Placental pericyte (primary cell): Measurements from ENCODE around the gene CTDNEP1. TPM values are rescaled to one million over a fixed set of nuclear protein-coding genes. Genes with fewer than 3 reads are reported as not detected.

Experiments
- small RNA-seq: library from RNA; depleted of rRNA; stranded (forward); fragments of <200 nt; gene quantifications from one replicate; pipeline ENCODE3, GENCODE V24; 2012; ENCODE audit warnings: low replicate concordance
- total RNA-seq: library from RNA; depleted of rRNA; stranded (reverse); fragments of >200 nt; gene quantifications from 2 replicates; pipeline ENCODE4 v1.2.3, GENCODE V29; 2012

Gene CTDNEP1
- total RNA-seq = 38.7 and 47.4 TPM in 2 replicates

GRCh38 chr17:7251661-7252175 lies at the start of gene CTDNEP1:
TSS of gene CTDNEP1 (minus strand) at chr17:7251734. CDS start at chr17:7251296, 438 bp downstream.

GRCh38 chr17:7294614-7295153 lies 43.1 kb upstream of the CTDNEP1 start, which contains the start of gene YBX2:
TSS of gene YBX2 (minus strand) at chr17:7294639. CDS start at chr17:7294500, 139 bp downstream.

GRCh38 chr17:7281074-7281952 lies 29.8 kb upstream of the CTDNEP1 start, which contains the start of gene SLC2A4:
TSS of gene SLC2A4 (plus strand) at chr17:7281718. CDS start at chr17:7281935, 217 bp downstream.

GRCh38 chr17:7262192-7262934 lies 10.8 kb upstream of the CTDNEP1 start, which contains the start of gene CLDN7:
TSS of gene CLDN7 (minus strand) at chr17:7262478. CDS start at chr17:7262043, 435 bp downstream.

GRCh38 chr17:7252176-7253043 lies 876 bp upstream of the CTDNEP1 start, which contains the start of gene ELP5:
TSS of gene ELP5 (plus strand) at chr17:7252215. CDS start at chr17:7252551, 336 bp downstream.

GRCh38 chr17:7241783-7242716 lies 9.5 kb downstream of the CTDNEP1 start, which contains the start of gene GABARAP:
TSS of gene GABARAP (minus strand) at chr17:7242449. CDS start at chr17:7242330, 119 bp downstream.

GRCh38 chr17:7239091-7240027 lies 12.2 kb downstream of the CTDNEP1 start, which contains the start of gene PHF23:
TSS of gene PHF23 (minus strand) at chr17:7239457. CDS start at chr17:7239279, 178 bp downstream.

GRCh38 chr17:7234083-7234951 lies 17.2 kb downstream of the CTDNEP1 start, which contains the start of gene DVL2:
TSS of gene DVL2 (minus strand) at chr17:7234517. CDS start at chr17:7234262, 255 bp downstream.

GRCh38 chr17:7219812-7220592 lies 31.5 kb downstream of the CTDNEP1 start, which contains the start of the genes ACADVL and DLG4:
TSS of gene ACADVL (plus strand) at chr17:7219938. CDS start at chr17:7219985, 47 bp downstream.
TSS of gene DLG4 (minus strand) at chr17:7219836.

Small RNA genes lying within 50 kb of the gene (small RNA-seq; reads per million reads assigned to genes)
- 141 reads per million, percentile 99 among the genes with 10 or more reads in this experiment for gene MIR324
- not detected for gene RF00019

Other genes with a start within 250 kb of the CTDNEP1 start
- gene RNASEK, start 239.1 kb downstream of the CTDNEP1 start, total RNA-seq = 33.5 and 61.0 TPM in 2 replicates
- gene BCL6B, start 228.7 kb downstream of the CTDNEP1 start, total RNA-seq = under 0.01 TPM in 1 of 2 replicates, not detected in the other
- 1.1 and 2.8 TPM in 2 replicates for gene SLC16A13, start 215.7 kb downstream of the CTDNEP1 start, total RNA-seq
- 1.1 TPM in 1 of 2 replicates, not detected in the other for gene SLC16A11, start 207.6 kb downstream of the CTDNEP1 start, total RNA-seq
- not detected in 2 replicates for gene CLEC10A, start 171.5 kb downstream of the CTDNEP1 start, total RNA-seq
- not detected in 2 replicates for gene ASGR2, start 136.9 kb downstream of the CTDNEP1 start, total RNA-seq
- 0.86 and 1.5 TPM in 2 replicates for gene ASGR1, start 72.4 kb downstream of the CTDNEP1 start, total RNA-seq
- 17.7 and 22.3 TPM in 2 replicates for gene DLG4, start 31.9 kb downstream of the CTDNEP1 start, total RNA-seq
- 126 and 188 TPM in 2 replicates for gene ACADVL, start 31.8 kb downstream of the CTDNEP1 start, total RNA-seq
- 82.8 and 90.8 TPM in 2 replicates for gene DVL2, start 17.2 kb downstream of the CTDNEP1 start, total RNA-seq
- 46.1 and 64.1 TPM in 2 replicates for gene PHF23, start 12.3 kb downstream of the CTDNEP1 start, total RNA-seq
- gene GABARAP, start 9.3 kb downstream of the CTDNEP1 start, total RNA-seq = 124 and 548 TPM in 2 replicates
- 27.4 and 44.0 TPM in 2 replicates for gene ELP5, start 481 bp upstream of the CTDNEP1 start, total RNA-seq
- gene CLDN7, start 10.7 kb upstream of the CTDNEP1 start, total RNA-seq = 2.6 and 7.4 TPM in 2 replicates
- gene SLC2A4, start 30.0 kb upstream of the CTDNEP1 start, total RNA-seq = 0.22 TPM in 1 of 2 replicates, not detected in the other
- gene YBX2, start 42.9 kb upstream of the CTDNEP1 start, total RNA-seq = not detected in 2 replicates
- 599 and 1,060 TPM in 2 replicates for gene EIF5A, start 55.9 kb upstream of the CTDNEP1 start, total RNA-seq
- 52.5 and 65.7 TPM in 2 replicates for gene GPS2, start 63.6 kb upstream of the CTDNEP1 start, total RNA-seq
- gene NEURL4, start 77.6 kb upstream of the CTDNEP1 start, total RNA-seq = 22.1 and 25.2 TPM in 2 replicates
- 0.22 TPM in 1 of 2 replicates, not detected in the other for gene ACAP1, start 84.8 kb upstream of the CTDNEP1 start, total RNA-seq
- 7.2 and 7.7 TPM in 2 replicates for gene KCTD11, start 100.4 kb upstream of the CTDNEP1 start, total RNA-seq
- not detected in 2 replicates for gene TMEM95, start 103.4 kb upstream of the CTDNEP1 start, total RNA-seq
- gene TNK1, start 129.4 kb upstream of the CTDNEP1 start, total RNA-seq = 0.22 TPM in 1 of 2 replicates, not detected in the other
- gene PLSCR3, start 142.8 kb upstream of the CTDNEP1 start, total RNA-seq = 23.6 and 28.1 TPM in 2 replicates
- gene TMEM256, start 152.4 kb upstream of the CTDNEP1 start, total RNA-seq = 33.3 and 54.4 TPM in 2 replicates
- 5.2 and 5.7 TPM in 2 replicates for gene NLGN2, start 156.1 kb upstream of the CTDNEP1 start, total RNA-seq
- not detected in 2 replicates for gene SPEM1, start 168.6 kb upstream of the CTDNEP1 start, total RNA-seq
- gene SPEM2, start 173.9 kb upstream of the CTDNEP1 start, total RNA-seq = not detected in 2 replicates
- gene SPEM3, start 177.1 kb upstream of the CTDNEP1 start, total RNA-seq = not detected in 2 replicates
- gene TMEM102, start 183.7 kb upstream of the CTDNEP1 start, total RNA-seq = 1.1 and 2.1 TPM in 2 replicates
- under 0.01 and 0.44 TPM in 2 replicates for gene FGF11, start 187.8 kb upstream of the CTDNEP1 start, total RNA-seq
- 2.9 and 3.3 TPM in 2 replicates for gene CHRNB1, start 193.3 kb upstream of the CTDNEP1 start, total RNA-seq
- gene ZBTB4, start 227.9 kb upstream of the CTDNEP1 start, total RNA-seq = 24.3 and 35.8 TPM in 2 replicates
- not detected in 2 replicates for gene SLC35G6, start 229.7 kb upstream of the CTDNEP1 start, total RNA-seq
- 75.7 and 125 TPM in 2 replicates for gene POLR2A, start 232.6 kb upstream of the CTDNEP1 start, total RNA-seq